HG03469 (cell line): ENCODE measurements around the gene C2CD4D.
"Not testable (repeated sequence)": the region's sequence is repeated elsewhere in the genome, so short reads cannot be mapped to it uniquely, and the experiment has no call there.

Experiments
- ATAC-seq: cut with Tn5 transposase; IDR thresholded peaks from one replicate; pipeline ENCODE4 v1.9.1; 2021; ENCODE audit warnings: mild to moderate bottlenecking, moderate library complexity, moderate number of reproducible peaks; ENCODE audit not compliant: unreplicated experiment

Gene C2CD4D

DNA sequence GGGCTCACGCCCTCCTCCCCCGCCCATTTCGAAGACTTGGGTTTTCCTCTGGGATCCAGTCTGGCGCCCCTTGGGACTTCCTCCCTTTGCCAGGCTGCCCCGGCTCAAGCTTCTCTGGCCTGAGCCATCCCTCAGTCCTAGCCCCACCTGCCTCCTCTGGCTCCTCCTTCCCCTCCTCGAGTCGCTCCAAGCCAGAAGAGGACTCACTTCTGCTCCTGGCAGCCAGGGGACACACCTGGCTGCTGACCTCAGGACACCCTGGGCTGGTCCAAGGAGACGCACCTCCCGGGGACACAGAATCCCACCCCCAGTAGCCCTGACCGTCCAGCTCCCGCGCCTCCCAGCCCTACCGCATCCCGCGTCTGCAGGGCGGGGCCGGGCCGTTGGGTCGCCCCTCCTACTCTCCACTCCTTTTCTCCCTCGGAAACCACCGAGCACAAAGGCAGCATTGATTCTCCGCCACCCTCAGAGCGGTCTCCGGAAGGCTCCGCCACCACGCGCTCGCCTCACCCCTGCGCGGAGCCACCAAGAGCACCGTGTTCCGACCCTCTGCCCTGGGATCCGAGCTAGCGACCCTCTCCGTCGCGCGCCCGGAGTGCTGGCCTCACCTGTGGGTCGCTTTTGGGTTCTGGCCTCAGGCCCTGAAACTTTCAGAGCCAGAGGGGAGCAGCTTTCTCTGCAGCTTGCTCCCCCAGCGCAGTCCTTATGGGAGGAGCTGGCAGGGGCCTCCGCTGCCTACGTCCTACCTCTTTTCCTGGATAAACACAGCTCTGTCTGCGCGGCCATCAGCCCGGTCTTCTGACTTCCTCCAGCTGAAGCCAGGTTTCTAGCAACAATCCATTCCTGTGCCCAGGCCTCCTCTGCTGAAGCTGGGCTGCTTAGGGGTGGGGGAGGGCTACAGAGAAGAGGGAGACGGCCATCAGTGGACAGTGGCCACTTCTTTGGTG is at the start of gene C2CD4D:
Gene C2CD4D (minus strand): TSS at position 364 of the 947 bp plus-strand sequence. CDS start 831 bp downstream, outside the sequence.
- no peak for ATAC-seq

DNA sequence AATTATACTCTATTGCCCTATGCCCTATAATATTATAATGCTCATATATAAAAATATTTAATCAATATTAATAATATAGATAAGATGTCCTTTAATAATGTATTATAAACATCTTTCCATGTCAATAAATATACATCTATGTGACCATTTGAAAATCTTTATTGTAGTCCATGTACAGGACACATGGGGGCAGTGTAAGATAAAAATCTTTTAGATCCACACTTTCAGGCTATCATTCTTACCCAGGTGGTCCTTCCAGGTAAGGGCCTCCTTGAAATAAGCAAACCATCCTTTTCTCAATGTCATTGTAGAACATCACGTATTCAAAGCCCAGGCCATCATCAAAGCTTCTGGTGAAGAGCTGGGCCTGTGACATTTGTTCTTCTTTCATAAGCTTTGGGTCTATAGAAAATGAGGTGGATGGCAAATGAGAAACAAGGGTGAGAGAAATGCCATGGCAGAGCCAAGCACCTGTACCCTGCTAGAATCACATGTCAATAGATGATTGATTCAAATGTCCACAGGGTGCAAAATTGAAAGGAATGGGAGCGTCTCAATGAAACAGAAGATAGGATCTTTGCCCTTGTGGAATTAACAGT is 49.5 kb upstream of the C2CD4D start:
- no peak for ATAC-seq

GRCh38 chr1:151887028-151887427 is 47.4 kb upstream of the C2CD4D start:
- no peak for ATAC-seq

DNA sequence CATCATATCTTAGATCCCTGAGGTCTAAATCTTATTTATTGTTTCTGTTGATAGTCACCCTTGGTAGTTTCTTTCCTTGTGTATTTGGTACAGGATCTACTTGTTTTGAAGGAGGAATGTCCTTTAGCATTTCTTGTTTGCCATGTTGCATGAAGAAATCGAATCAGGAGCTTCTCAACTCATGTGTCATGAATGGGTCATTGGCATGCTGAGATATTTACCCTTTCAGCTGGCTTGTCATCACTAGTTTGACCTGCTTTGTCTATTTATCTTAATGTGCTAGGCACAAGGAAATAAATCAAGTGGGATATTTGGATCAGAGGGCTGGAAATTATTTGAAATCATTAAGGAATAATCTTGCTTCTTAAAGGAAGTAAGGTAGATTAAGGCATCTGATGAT is 45.9 kb upstream of the C2CD4D start:
- ATAC-seq: no peak

DNA sequence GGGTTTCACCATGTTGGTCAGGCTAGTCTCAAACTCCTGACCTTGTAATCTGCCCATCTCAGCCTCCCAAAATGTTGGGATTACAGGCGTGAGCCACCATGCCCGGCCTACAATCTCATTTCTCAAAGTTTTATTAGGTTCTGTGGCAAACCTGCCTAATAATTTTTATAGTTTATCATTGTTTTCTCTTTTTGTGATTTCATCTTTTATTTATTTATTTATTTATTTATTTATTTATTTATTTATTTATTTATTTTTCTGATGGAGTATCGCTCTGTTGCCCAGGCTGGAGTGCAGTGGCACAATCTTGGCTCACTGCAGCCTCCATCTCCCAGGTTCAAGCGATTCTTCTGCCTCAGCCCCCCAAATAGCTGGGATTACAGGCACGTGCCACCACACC is 45.3 kb upstream of the C2CD4D start:
- not testable (repeated sequence) for ATAC-seq

DNA sequence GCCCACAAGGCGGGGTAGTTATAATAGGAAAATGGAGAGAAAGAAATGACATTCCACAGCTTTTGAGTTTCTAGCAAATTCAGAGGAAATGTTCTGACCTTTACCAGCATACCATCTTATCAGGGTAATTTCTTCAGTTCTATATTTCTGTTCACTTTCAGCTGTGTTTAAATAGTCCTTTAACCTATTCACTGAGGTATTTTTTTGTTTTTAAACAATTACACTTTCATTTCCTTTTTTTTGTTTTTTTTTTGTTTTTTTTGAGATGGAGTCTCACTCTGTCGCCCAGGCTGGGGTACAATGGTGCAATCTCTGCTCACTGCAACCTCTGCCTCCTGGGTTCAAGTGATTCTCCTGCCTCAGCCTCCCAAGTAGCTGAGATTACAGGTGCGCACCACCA is 44.8 kb upstream of the C2CD4D start:
- not testable (repeated sequence) for ATAC-seq

DNA sequence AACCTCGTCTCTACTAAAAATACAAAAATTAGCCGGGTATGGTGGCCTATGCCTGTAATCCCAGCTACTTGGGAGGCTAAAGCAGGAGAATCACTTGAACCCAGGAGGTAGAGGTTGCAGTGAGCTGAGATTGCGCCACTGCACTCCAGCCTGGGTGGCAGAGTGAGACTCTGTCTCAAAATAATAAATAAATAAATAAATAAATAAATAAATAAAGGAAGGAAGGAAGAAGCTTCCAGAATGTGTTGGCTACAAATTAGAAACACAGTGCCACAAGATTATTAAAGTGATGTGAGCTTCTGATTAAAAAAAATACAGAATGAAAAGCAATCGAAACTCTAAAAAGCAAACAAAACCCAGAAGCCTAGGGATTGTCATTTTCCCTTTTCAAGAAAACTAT is 44.3 kb upstream of the C2CD4D start:
- not testable (repeated sequence) for ATAC-seq

DNA sequence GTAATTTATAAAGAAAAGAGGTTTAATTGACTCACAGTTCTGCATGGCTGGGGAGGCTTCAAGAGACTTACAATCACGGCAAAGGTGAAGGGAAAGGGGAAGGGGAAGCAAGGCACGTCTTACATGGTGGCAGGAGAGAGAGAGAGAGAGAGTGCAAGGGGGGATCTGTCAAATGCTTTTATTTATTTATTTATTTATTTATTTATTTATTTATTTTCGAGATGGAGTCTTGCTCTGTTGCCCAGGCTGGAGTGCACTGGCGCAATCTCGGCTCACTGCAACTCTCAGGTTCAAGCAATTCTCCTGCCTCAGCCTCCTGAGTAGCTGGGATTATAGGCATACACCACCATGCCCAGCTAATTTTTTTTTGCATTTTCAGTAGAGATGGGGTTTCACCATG is 43.3 kb upstream of the C2CD4D start:
- ATAC-seq: not testable (repeated sequence)

DNA sequence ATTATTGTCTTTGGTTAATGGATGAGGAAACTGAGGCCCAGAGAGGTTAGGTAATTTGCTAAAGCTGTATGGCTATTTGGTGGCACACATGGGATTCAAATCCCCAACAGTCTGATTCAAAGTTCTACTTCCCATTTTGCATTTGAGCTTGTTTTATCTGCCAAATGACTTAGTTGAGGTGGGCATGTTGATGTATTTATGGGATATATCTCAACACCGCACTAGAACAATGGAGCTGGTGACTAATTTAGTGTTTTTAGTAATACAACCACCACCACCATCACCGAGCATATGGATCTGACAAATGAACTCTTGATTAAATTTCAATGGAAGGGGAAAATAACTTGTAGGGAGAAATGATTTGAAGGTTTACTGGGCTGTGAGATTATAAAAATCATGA is 42.8 kb upstream of the C2CD4D start:
- no peak for ATAC-seq

DNA sequence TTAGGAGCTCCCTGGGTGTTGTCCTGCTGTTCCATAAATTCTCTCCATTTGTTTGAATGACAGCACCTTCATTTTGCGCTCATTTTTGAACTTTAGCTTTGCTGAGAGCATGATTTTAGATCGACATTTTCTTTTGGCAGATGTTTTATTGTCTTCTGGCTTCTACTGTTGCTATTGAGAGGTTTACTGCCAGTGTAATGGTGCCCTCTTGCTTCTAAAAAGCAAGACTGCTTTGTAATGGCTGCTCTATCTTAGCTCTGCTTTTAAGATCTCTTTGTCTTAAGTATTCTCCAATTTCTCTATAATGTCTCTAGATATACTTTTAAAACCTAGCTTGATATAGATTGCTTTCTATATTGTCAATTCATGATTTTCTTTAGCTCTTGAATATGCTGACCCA is 41.9 kb upstream of the C2CD4D start:
- ATAC-seq: no peak

DNA sequence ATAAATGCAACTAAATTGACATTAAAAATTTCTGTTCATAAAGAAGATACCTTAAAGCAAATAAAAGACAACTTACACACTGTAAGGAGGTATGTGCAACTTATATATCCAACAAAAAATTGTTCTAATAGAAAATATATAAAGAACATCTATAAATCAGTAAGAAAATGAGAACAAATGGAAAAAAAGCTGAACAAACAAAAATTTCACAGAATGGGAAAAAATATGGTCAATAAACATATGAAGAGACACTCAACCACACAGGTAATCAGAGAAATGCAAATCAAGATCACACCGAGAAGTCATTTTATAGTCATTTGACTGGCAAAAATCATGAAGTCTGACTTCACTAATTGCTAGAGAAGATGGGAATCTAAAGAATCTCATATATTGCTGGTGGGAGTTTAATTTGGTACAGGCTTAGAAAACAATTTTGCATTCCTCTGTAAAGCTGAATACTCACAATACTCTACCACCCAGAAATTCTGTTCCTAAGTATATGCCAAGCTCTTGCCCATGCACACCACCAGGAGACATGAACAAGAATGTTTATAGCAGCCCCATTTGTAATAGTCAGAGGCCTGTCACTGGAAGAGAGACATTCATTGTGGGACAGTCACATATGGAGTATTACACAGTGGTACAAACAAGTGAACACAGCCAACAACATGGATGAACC is 35.9 kb upstream of the C2CD4D start:
- ATAC-seq: no peak

DNA sequence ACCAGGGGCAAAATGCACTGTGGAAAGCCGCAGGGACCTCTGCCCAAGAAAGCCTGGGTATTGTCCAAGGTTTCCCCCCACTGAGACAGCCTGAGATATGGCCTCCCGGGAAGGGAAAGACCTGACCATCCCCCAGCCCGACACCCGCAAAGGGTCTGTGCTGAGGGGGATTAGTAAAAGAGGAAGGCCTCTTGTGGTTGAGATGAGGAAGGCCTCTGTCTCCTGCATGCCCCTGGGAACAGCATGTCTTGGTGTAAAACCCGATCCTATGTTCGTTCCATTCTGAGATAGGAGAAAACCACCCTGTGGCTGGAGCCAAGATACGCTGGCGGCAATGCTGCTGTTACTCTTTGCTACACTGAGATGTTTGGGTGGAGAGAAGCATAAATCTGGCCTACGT is 33.2 kb upstream of the C2CD4D start:
- not testable (repeated sequence) for ATAC-seq

DNA sequence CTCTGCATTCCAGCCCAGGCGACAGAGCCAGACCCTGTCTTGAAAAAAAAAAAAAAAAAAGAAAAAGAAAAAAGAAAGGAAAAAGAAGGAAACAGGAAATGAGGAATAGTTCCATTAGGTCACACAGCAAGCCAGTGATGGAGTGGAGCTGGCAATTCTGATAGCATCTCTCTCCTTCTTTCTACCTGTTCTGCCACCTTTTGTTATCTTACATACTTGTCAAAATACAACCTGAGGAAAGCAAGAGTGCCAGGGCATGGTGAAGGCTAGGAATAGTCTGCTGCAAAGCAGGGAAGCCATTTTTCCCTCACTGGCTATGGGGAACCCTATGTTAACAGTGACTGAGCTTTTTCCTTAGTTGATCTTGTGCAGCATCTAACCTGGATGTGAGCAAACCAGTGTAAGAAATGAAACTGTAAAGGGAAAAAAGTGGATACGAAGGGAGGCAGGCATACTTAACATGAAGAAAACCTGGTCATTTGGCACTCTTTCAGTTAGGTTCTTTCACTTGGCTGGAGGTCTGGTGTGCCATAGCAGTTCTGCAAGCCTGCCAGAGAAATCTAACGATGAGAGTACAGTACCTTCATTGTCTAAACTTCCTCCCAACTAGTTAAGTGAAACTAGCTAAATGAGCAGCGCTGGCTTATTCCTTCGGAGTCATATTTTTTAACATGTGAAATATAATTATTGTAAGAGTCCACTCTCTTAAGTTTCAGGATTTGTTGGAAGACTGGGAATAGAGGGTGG is 31.8 kb upstream of the C2CD4D start:
- no peak for ATAC-seq

- ATAC-seq: no peak
Measured at GRCh38 chr1:151868486-151868885, 28.9 kb upstream of the C2CD4D start.

- ATAC-seq: no peak
Measured at GRCh38 chr1:151867765-151868411, 28.3 kb upstream of the C2CD4D start.

DNA sequence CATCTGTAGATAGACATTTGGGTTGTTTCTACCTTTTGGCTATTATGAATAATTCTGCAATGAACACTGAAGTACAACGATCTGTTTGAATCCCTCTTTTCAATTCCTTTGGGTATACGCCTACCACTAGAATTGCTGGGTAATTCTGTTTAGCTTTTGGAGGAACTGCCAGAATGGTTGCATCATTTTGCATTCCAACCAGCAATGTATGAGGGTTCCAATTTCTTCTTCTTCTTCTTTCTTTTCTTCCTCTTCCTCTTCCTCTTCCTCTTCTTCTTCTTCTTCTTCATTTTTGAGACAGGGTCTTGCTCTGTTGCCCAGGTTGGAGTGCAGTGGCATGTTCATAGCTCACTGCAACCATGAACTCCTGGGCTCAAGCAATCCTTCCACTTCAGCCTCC is 27.7 kb upstream of the C2CD4D start:
- ATAC-seq: no peak

GRCh38 chr1:151864411-151864810 is 24.8 kb upstream of the C2CD4D start:
- no peak for ATAC-seq

DNA sequence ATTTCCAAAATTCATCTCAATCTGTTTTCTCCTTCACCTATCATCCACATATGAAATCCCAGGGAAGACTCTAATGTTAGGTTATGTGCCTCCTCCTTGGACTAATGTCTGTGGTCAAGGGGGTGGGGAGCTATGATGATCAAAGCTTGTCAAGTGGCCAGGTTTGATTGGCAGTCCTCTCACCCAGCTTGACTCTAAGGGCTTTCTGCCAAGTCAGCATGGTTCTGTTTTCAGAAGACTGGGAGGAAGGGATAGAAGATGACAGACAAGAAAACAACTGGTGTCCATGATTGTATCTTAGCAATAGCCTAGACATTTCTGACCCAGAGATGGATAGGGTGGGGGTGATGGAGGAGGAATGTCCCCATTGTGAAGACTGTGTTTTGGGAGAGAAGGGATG is 23.0 kb upstream of the C2CD4D start:
- ATAC-seq: no peak

- ATAC-seq: no peak
Measured at GRCh38 chr1:151860504-151861187, 21.0 kb upstream of the C2CD4D start.

DNA sequence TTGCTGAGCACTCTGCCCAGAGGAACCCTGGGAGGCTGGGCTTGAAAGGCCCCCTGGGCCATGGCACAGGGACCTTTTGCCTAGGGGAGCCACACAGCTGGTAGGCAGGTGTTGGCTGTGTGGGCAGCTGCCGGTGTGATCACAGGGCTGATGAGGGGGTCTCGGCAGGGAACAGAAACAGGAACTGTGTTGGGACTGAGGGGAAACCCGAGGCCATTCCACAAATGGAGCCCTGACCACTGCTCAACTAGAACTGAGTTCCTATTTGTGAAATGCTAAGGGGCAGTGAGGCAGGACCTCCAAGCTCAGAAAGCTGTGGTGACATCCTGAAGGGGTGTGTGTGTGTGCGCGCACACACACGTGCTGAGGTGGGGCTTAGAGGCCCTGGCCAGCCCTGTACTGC is 20.3 kb upstream of the C2CD4D start:
- no peak for ATAC-seq
